Measurements from ENCODE around the gene TMED9.

DNA sequence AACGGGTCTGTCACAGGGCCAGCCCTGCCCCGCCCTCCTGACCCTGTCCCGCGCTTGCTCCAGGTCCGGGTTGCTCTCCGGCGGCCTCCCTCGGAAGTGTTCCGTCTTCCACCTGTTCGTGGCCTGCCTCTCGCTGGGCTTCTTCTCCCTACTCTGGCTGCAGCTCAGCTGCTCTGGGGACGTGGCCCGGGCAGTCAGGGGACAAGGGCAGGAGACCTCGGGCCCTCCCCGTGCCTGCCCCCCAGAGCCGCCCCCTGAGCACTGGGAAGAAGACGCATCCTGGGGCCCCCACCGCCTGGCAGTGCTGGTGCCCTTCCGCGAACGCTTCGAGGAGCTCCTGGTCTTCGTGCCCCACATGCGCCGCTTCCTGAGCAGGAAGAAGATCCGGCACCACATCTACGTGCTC, 12.1 kb downstream of the TMED9 start:
- TF ChIP-seq, protein P1, sequence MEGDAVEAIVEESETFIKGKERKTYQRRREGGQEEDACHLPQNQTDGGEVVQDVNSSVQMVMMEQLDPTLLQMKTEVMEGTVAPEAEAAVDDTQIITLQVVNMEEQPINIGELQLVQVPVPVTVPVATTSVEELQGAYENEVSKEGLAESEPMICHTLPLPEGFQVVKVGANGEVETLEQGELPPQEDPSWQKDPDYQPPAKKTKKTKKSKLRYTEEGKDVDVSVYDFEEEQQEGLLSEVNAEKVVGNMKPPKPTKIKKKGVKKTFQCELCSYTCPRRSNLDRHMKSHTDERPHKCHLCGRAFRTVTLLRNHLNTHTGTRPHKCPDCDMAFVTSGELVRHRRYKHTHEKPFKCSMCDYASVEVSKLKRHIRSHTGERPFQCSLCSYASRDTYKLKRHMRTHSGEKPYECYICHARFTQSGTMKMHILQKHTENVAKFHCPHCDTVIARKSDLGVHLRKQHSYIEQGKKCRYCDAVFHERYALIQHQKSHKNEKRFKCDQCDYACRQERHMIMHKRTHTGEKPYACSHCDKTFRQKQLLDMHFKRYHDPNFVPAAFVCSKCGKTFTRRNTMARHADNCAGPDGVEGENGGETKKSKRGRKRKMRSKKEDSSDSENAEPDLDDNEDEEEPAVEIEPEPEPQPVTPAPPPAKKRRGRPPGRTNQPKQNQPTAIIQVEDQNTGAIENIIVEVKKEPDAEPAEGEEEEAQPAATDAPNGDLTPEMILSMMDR (IDR thresholded peaks at IDR 0.05) = no peak
- TF ChIP-seq POLR2AphosphoS5 (IDR thresholded peaks at IDR 0.05) = no peak
- TF ChIP-seq EP300 (IDR thresholded peaks at IDR 0.05; ENCODE audit: low read depth) = no peak
- no peak for TF ChIP-seq POLR2A (IDR thresholded peaks at IDR 0.05)

All from transverse colon (tissue), 4 donors.